ENCODE data around the gene COMMD6. TPM values are rescaled to one million over a fixed set of nuclear protein-coding genes. Genes with fewer than 3 reads are reported as not detected.

COMMD6 gene
- total and polyA plus RNA-seq, 9 of the 15 experiments (the other 6 are each of a cell fraction or from before 2014, with no cell fraction given), result 32.6 to 116 (median 65.0) TPM

DNA sequence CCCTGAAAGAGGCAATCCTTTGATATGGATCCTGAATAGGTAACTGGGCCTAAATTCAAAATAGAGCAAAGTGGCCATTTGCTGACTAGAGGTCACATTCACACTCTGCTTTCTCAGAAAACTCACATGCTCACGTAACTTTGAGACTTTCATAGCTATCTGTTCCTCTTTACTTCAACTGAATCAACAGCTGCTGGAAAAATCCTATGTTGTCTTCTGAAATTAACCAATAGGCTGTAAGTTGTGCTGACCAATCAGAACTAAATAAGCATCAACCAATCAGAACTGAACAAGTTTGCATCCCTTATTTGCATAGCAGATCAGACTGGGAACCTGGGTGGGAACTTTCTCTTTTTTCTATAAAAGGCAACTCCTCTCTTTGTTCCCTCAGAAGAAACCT lies 31.6 kb downstream of the COMMD6 start:
- Histone ChIP-seq H3K36me3 (ENCODE audit: control insufficient read depth, insufficient read depth, low read length) (no peaks in the 10 kb centered on the region), H3K4me1 (replicated peaks in 1 of 2; ENCODE audit: control insufficient read depth in 2 of 2, insufficient read depth in 2 of 2, low read length in 2 of 2) (no peaks in the 10 kb centered on the region), H2AFZ (ENCODE audit: low read depth, low read length) (no peak overlapping the region), H3K79me2 (ENCODE audit: control insufficient read depth, insufficient read depth, low read length) (no peaks in the 10 kb centered on the region), H3K4me2 (ENCODE audit: insufficient read depth, low read length) (no peak overlapping the region), H3K9me1 (ENCODE audit: control insufficient read depth, insufficient read depth, low read length) (no peaks in the 10 kb centered on the region), H3K9me3 (replicated peaks; ENCODE audit: control insufficient read depth, insufficient read depth, low read depth, low read length) (no peaks in the 10 kb centered on the region), H3K4me3 (no peak overlapping the region), H3K9ac (ENCODE audit: insufficient read depth in 1 of 2, low read depth in 2 of 2, low read length in 2 of 2) (no peak overlapping the region), H3K27me3 (ENCODE audit: control insufficient read depth in 2 of 2, insufficient read depth in 2 of 2, low read length in 2 of 2) (no peaks in the 10 kb centered on the region), H3K27ac (ENCODE audit: extremely low read depth, low read depth, low read length) (no peak overlapping the region), H4K20me1 (replicated peaks; ENCODE audit: control insufficient read depth, insufficient read depth, low read length) (no peaks in the 10 kb centered on the region)
- no TSS peak for BruUV-seq (replicated peaks)
- TF ChIP-seq TEAD2 (tag; IDR thresholded peaks at IDR 0.05), result no peak
- TF ChIP-seq, protein P1, sequence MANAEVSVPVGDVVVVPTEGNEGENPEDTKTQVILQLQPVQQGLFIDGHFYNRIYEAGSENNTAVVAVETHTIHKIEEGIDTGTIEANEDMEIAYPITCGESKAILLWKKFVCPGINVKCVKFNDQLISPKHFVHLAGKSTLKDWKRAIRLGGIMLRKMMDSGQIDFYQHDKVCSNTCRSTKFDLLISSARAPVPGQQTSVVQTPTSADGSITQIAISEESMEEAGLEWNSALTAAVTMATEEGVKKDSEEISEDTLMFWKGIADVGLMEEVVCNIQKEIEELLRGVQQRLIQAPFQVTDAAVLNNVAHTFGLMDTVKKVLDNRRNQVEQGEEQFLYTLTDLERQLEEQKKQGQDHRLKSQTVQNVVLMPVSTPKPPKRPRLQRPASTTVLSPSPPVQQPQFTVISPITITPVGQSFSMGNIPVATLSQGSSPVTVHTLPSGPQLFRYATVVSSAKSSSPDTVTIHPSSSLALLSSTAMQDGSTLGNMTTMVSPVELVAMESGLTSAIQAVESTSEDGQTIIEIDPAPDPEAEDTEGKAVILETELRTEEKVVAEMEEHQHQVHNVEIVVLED (CRISPR knock-in tag; IDR thresholded peaks at IDR 0.05), result no peak
- TF ChIP-seq GTF2A2 (tag; IDR thresholded peaks at IDR 0.05), result no peak
- TF ChIP-seq ZNF444 (CRISPR knock-in tag; IDR thresholded peaks at IDR 0.05), result no peak
- TF ChIP-seq, protein P2, sequence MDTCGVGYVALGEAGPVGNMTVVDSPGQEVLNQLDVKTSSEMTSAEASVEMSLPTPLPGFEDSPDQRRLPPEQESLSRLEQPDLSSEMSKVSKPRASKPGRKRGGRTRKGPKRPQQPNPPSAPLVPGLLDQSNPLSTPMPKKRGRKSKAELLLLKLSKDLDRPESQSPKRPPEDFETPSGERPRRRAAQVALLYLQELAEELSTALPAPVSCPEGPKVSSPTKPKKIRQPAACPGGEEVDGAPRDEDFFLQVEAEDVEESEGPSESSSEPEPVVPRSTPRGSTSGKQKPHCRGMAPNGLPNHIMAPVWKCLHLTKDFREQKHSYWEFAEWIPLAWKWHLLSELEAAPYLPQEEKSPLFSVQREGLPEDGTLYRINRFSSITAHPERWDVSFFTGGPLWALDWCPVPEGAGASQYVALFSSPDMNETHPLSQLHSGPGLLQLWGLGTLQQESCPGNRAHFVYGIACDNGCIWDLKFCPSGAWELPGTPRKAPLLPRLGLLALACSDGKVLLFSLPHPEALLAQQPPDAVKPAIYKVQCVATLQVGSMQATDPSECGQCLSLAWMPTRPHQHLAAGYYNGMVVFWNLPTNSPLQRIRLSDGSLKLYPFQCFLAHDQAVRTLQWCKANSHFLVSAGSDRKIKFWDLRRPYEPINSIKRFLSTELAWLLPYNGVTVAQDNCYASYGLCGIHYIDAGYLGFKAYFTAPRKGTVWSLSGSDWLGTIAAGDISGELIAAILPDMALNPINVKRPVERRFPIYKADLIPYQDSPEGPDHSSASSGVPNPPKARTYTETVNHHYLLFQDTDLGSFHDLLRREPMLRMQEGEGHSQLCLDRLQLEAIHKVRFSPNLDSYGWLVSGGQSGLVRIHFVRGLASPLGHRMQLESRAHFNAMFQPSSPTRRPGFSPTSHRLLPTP (IDR thresholded peaks at IDR 0.05; ENCODE audit: borderline replicate concordance, extremely low read depth, insufficient read length), result no peak
- no peak for TF ChIP-seq ZNF124 (CRISPR knock-in tag; IDR thresholded peaks at IDR 0.05)
- TF ChIP-seq SRSF3 (IDR thresholded peaks at IDR 0.05; ENCODE audit: insufficient read depth, low read length), result no peak
- TF ChIP-seq ZNF316 (IDR thresholded peaks at IDR 0.05), result peak; percentile 24
- 0 out of 2 replicates have a peak, but pooled peaks have one; percentile 24 for TF ChIP-seq FOXM1 (IDR thresholded peaks at IDR 0.05; ENCODE audit: low read depth)
- no peak for TF ChIP-seq FOXM1 (CRISPR knock-in tag; IDR thresholded peaks at IDR 0.05; ENCODE audit: low read depth)
- POLR2A ChIA-PET, result no interaction called here
- FAIRE-seq (no peak), ATAC-seq (peak; percentile 53; the same call in 2 of the 3 replicates), DNase-seq (ENCODE audit: extremely low read depth in 1 of 4, low spot score in 3 of 4) (peak in 1 of 4 experiments; percentile 6)
- intact Hi-C loops (cut with micrococcal nuclease), result no loop called here
- 46% methylated on average over 1 of the region's 1 CpG for WGBS (ENCODE audit: insufficient coverage, low coverage, missing lambda C conversion rate)
- CTCF ChIA-PET (ENCODE audit: low intra/inter-chr PET ratio), result no interaction called here
- in situ Hi-C loops (cut with MboI), result no loop called here

Data from K562 (cell line).